GM21529 (cell line): ENCODE results near the gene CSRNP2.
"Not testable (repeated sequence)": the region's sequence is repeated elsewhere in the genome, so short reads cannot be mapped to it uniquely, and the experiment has no call there.

Source experiments
- ATAC-seq: cut with Tn5 transposase; IDR thresholded peaks from one replicate; pipeline ENCODE4 v1.9.1; 2021; ENCODE audit not compliant: unreplicated experiment

CSRNP2 gene

GRCh38 chr12:51028126-51028812 lies 55.1 kb downstream of the CSRNP2 start:
- ATAC-seq, result no peak

- no peak for ATAC-seq
Measured at GRCh38 chr12:51027342-51027835, 56.0 kb downstream of the CSRNP2 start.

GRCh38 chr12:51025836-51026638 lies 57.4 kb downstream of the CSRNP2 start, which contains the start of gene SLC11A2:
Gene SLC11A2 (minus strand): TSS chr12:51026384. CDS start chr12:51010728, 15,656 bp downstream.
- peak; percentile 90 for ATAC-seq

- no peak for ATAC-seq
Measured at GRCh38 chr12:51025338-51025835, 58.0 kb downstream of the CSRNP2 start.

GRCh38 chr12:51023625-51024382 lies 59.6 kb downstream of the CSRNP2 start:
- ATAC-seq, result no peak

- ATAC-seq, result no peak
Measured at GRCh38 chr12:51021694-51022093, 61.7 kb downstream of the CSRNP2 start.

- ATAC-seq, result no peak
Measured at GRCh38 chr12:51020448-51021182, 62.8 kb downstream of the CSRNP2 start.

- ATAC-seq, result no peak
Measured at GRCh38 chr12:51019927-51020326, 63.5 kb downstream of the CSRNP2 start.

GRCh38 chr12:51018956-51019355 lies 64.4 kb downstream of the CSRNP2 start:
- no peak for ATAC-seq

GRCh38 chr12:51017452-51017851 lies 65.9 kb downstream of the CSRNP2 start:
- ATAC-seq, result no peak

- ATAC-seq, result not testable (repeated sequence)
Measured at GRCh38 chr12:51014467-51014866, 68.9 kb downstream of the CSRNP2 start.

GRCh38 chr12:51013441-51013840 lies 70.0 kb downstream of the CSRNP2 start:
- ATAC-seq, result no peak

GRCh38 chr12:51012570-51013236 lies 70.7 kb downstream of the CSRNP2 start:
- no peak for ATAC-seq

- no peak for ATAC-seq
Measured at GRCh38 chr12:51011955-51012354, 71.4 kb downstream of the CSRNP2 start.
